Stimulated activated effector memory CD8-positive, alpha-beta T cell treated with anti-CD3 and anti-CD28 coated beads, Interleukin-12 subunit alpha, Interleukin-12 subunit beta, amount 100 ng/mL, for 72 hours (primary cell): ENCODE data around the gene TSR1.

Experiments
- ATAC-seq: fragments of 150-1000 bp; cut with Tn5 transposase; 2 replicates; pipeline ENCODE4 v1.10.0; 2021
- DNase-seq, 2 donors: peaks; one replicate each; pipeline ENCODE4 v3.0.0; 2021 to 2022; ENCODE audit warnings: low spot score in 2 of 2
- H3K27ac Mint-ChIP-seq: one replicate; pipeline ENCODE4 v1.8.0; 2022; ENCODE audit warnings: mild to moderate bottlenecking, mixed read lengths
- H3K36me3 Mint-ChIP-seq: one replicate; pipeline ENCODE4 v1.8.0; 2022; ENCODE audit warnings: mild to moderate bottlenecking, mixed read lengths
- H3K4me1 Mint-ChIP-seq: one replicate; pipeline ENCODE4 v1.8.0; 2022; ENCODE audit warnings: mixed read lengths
- H3K4me3 Mint-ChIP-seq: one replicate; pipeline ENCODE4 v1.8.0; 2022; ENCODE audit warnings: mild to moderate bottlenecking, mixed read lengths
- H3K9me3 Mint-ChIP-seq: one replicate; pipeline ENCODE4 v1.8.0; 2022; ENCODE audit warnings: mixed read lengths

TSR1 gene

DNA sequence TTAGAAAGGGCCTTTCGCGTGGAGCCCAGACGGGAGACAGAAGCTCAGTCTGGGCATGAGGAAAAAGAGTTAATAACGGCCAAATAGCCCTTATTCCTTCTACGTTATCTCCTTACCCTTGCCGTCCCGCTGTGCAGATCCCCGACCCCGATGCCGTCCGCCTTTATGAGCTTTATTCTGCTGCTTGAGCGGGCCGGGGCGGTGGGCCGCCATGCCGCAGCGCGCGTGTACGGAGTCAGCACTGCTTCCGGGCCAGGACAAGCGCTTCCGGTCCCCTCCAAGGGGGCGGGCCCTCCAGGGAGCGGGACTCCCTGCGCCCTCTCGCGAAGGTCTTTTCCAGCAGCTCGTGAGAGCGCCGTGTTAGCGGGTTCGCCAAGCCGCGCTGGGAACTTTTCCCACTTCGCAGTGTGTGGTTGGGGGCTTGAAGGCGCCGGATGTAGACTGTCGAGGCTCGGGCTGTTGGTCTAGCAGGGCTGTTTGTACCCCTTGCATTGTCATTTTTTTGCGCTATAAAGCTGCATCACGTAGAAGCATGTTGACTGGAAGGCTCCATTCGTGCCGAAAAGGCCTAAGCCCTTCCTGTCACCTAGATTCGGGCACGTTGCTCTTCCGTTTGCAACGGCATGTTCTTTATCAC is at the start of gene TSR1:
Gene TSR1 (minus strand): TSS at position 243 of the 637 bp plus-strand sequence. CDS start 30 bp downstream, at position 213.
- H3K9me3 Mint-ChIP-seq, result no peaks in the 10 kb centered on the region
- H3K27ac Mint-ChIP-seq, result peak within 1 kb of the TSS; percentile 98
- H3K36me3 Mint-ChIP-seq, result no peaks in the 10 kb centered on the region
- DNase-seq (peak; percentile 75 to 92), ATAC-seq (peak; percentile 94)
- peaks cover 5% of the 10 kb centered on the region for H3K4me1 Mint-ChIP-seq
- H3K4me3 Mint-ChIP-seq, result peak within 1 kb of the TSS; percentile 100

GRCh38 chr17:2385240-2386210 is 49.3 kb upstream of the TSR1 start:
- Mint-ChIP-seq H3K4me3 (no peak overlapping the region), H3K27ac (peak overlapping the region; percentile 54), H3K4me1 (peaks cover 26% of the 10 kb centered on the region), H3K9me3 (no peaks in the 10 kb centered on the region), H3K36me3 (peaks cover 29% of the 10 kb centered on the region)
- no peak for DNase-seq
- no peak for ATAC-seq

- Mint-ChIP-seq H3K36me3 (peaks cover 23% of the 10 kb centered on the region), H3K9me3 (no peaks in the 10 kb centered on the region), H3K4me3 (no peak overlapping the region), H3K4me1 (peaks cover 20% of the 10 kb centered on the region), H3K27ac (no peak overlapping the region)
- DNase-seq (no peak), ATAC-seq (no peak)
These were observed 48.3 kb upstream of the TSR1 start for GRCh38 chr17:2384439-2385127.

- Mint-ChIP-seq H3K4me1 (peaks cover 11% of the 10 kb centered on the region), H3K36me3 (peaks cover 18% of the 10 kb centered on the region), H3K9me3 (no peaks in the 10 kb centered on the region), H3K4me3 (no peak overlapping the region), H3K27ac (no peak overlapping the region)
- DNase-seq (no peak), ATAC-seq (no peak)
These were observed 47.4 kb upstream of the TSR1 start for GRCh38 chr17:2383628-2384167.

- no peak for ATAC-seq
- no peaks in the 10 kb centered on the region for H3K9me3 Mint-ChIP-seq
- H3K4me1 Mint-ChIP-seq, result no peaks in the 10 kb centered on the region
- peaks cover 17% of the 10 kb centered on the region for H3K36me3 Mint-ChIP-seq
- H3K4me3 Mint-ChIP-seq, result no peak overlapping the region
- peak overlapping the region; percentile 34 for H3K27ac Mint-ChIP-seq
- DNase-seq, result no peak
These were observed 44.8 kb upstream of the TSR1 start for GRCh38 chr17:2380950-2381649.

GRCh38 chr17:2380226-2380922 is 44.1 kb upstream of the TSR1 start:
- ATAC-seq (no peak), DNase-seq (no peak)
- peaks cover 17% of the 10 kb centered on the region for H3K36me3 Mint-ChIP-seq
- peak overlapping the region; percentile 34 for H3K27ac Mint-ChIP-seq
- H3K4me1 Mint-ChIP-seq, result no peaks in the 10 kb centered on the region
- H3K4me3 Mint-ChIP-seq, result no peak overlapping the region
- no peaks in the 10 kb centered on the region for H3K9me3 Mint-ChIP-seq

GRCh38 chr17:2379489-2380225 is 43.4 kb upstream of the TSR1 start:
- DNase-seq, result no peak
- H3K27ac Mint-ChIP-seq, result no peak overlapping the region
- no peak for ATAC-seq
- H3K9me3 Mint-ChIP-seq, result no peaks in the 10 kb centered on the region
- H3K4me3 Mint-ChIP-seq, result no peak overlapping the region
- no peaks in the 10 kb centered on the region for H3K4me1 Mint-ChIP-seq
- H3K36me3 Mint-ChIP-seq, result peaks cover 23% of the 10 kb centered on the region

- H3K9me3 Mint-ChIP-seq, result no peaks in the 10 kb centered on the region
- no peak for ATAC-seq
- H3K36me3 Mint-ChIP-seq, result peaks cover 27% of the 10 kb centered on the region
- no peak overlapping the region for H3K4me3 Mint-ChIP-seq
- DNase-seq, result no peak
- no peak overlapping the region for H3K27ac Mint-ChIP-seq
- H3K4me1 Mint-ChIP-seq, result no peaks in the 10 kb centered on the region
These were observed 42.6 kb upstream of the TSR1 start for GRCh38 chr17:2378905-2379304.

DNA sequence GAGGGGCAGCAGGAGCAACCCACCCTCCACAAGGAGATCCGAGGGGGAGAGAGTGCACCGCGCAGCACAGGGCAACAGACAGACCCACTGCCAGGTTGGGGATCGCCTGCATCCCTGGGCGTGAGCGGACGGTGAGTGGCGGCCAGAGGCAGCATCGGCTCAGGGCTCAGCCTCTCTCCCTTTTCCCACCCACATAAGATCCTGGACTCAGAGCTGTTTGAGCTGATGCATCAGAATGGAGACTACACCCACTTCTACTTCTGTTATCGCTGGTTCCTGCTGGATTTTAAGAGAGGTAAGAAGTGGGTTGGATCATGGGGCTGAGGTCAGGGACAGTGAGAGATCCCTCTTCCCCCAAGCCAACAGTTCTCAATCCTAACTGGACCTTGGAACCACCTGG is 41.4 kb upstream of the TSR1 start:
- DNase-seq (no peak), ATAC-seq (no peak)
- no peak overlapping the region for H3K4me3 Mint-ChIP-seq
- peaks cover 27% of the 10 kb centered on the region for H3K36me3 Mint-ChIP-seq
- no peaks in the 10 kb centered on the region for H3K4me1 Mint-ChIP-seq
- peak overlapping the region; percentile 45 for H3K27ac Mint-ChIP-seq
- no peaks in the 10 kb centered on the region for H3K9me3 Mint-ChIP-seq

DNA sequence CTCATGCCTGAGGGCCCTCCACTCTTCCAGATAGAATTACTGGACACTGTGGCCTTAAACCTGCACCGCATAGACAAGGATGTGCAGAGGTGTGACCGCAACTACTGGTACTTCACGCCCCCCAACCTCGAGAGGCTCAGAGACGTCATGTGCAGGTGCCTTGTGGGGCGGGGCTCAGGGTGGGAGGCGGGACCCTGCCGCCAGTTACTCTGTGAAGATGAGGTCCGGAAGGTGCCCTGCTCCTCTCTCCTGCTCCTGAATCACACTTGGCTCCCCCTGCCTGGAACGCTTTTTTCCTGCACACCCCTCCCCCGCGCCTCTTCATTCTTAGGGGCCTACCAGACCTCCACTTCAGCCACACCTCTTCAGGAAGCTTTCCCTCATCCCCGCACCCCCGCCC is 39.9 kb upstream of the TSR1 start:
- no peaks in the 10 kb centered on the region for H3K4me1 Mint-ChIP-seq
- DNase-seq (no peak), ATAC-seq (no peak)
- H3K27ac Mint-ChIP-seq, result no peak overlapping the region
- no peak overlapping the region for H3K4me3 Mint-ChIP-seq
- H3K9me3 Mint-ChIP-seq, result no peaks in the 10 kb centered on the region
- peaks cover 27% of the 10 kb centered on the region for H3K36me3 Mint-ChIP-seq

DNA sequence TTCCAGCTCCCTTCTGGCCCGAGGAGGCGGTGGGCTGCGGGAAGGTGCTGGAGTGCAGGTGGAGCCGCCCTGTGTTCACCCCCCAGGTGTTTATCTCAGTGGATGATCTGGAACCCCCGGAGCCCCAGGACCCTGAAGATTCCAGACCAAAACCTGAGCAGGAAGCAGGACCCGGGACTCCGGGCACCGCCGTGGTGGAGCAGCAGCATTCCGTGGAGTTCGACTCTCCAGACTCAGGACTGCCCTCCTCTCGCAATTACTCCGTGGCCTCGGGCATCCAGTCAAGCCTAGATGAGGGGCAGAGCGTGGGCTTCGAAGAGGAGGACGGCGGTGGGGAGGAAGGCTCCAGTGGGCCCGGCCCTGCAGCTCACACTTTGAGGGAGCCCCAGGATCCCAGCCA is 39.1 kb upstream of the TSR1 start:
- Mint-ChIP-seq H3K9me3 (no peaks in the 10 kb centered on the region), H3K4me1 (no peaks in the 10 kb centered on the region), H3K36me3 (peaks cover 27% of the 10 kb centered on the region), H3K27ac (no peak overlapping the region), H3K4me3 (no peak overlapping the region)
- DNase-seq (no peak), ATAC-seq (no peak)

- no peaks in the 10 kb centered on the region for H3K4me1 Mint-ChIP-seq
- peak overlapping the region; percentile 16 for H3K27ac Mint-ChIP-seq
- peaks cover 27% of the 10 kb centered on the region for H3K36me3 Mint-ChIP-seq
- DNase-seq, result no peak
- no peak overlapping the region for H3K4me3 Mint-ChIP-seq
- no peaks in the 10 kb centered on the region for H3K9me3 Mint-ChIP-seq
- ATAC-seq, result no peak
These were observed 38.5 kb upstream of the TSR1 start for GRCh38 chr17:2374549-2375285.

DNA sequence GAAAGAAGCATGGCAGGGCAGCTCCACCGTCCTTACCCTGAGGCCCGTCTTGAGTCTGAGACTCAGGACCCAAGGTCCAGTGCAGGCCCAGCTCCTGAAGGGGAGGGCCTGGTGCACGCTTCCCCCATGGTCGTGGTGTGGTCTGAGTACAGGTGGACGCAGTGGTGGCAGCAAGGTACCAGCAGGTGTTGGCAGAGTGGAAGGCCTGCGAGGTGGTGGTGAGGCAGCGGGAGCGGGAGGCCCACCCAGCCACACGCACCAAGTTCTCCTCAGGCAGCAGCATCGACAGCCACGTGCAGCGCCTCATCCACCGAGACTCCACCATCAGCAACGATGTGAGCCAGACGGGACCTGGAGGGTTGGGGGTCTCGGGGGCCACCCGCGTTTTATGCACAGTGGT is 36.9 kb upstream of the TSR1 start:
- H3K4me1 Mint-ChIP-seq, result no peaks in the 10 kb centered on the region
- no peak for ATAC-seq
- DNase-seq, result no peak
- peak overlapping the region; percentile 75 for H3K27ac Mint-ChIP-seq
- H3K36me3 Mint-ChIP-seq, result peaks cover 22% of the 10 kb centered on the region
- no peak overlapping the region for H3K4me3 Mint-ChIP-seq
- no peaks in the 10 kb centered on the region for H3K9me3 Mint-ChIP-seq
